ENCODE data around the gene SH2B3.

The SH2B3 gene

GRCh38 chr12:111451232-111451631 lies 45.5 kb downstream of the SH2B3 start:
- H3K4me3 ChIP-seq (ENCODE audit: insufficient read depth, low read length, poor library complexity, severe bottlenecking): no peak overlapping the region
- no peak overlapping the region for H3K9ac ChIP-seq (ENCODE audit: low read length)
- 0 out of 2 replicates have a peak, but pooled peaks cover 2% of the 10 kb centered on the region for H3K79me2 ChIP-seq (ENCODE audit: insufficient read depth, low read length)
- H3F3A ChIP-seq (ENCODE audit: insufficient read depth): peaks cover 32% of the 10 kb centered on the region
- TF ChIP-seq EZH2phosphoT487 (conservative IDR thresholded peaks at IDR 0.05; ENCODE audit: low read length): no peak
- TF ChIP-seq CTCF (IDR thresholded peaks at IDR 0.05; ENCODE audit: insufficient read depth, low read length, poor library complexity, severe bottlenecking): no peak
- no peaks in the 10 kb centered on the region for H3K27me3 ChIP-seq (ENCODE audit: low read length)
- peaks cover 6% of the 10 kb centered on the region; the same call in 1 of the 2 replicates for H3K36me3 ChIP-seq (ENCODE audit: low read length)
- H2AFZ ChIP-seq (ENCODE audit: low read depth, low read length, severe bottlenecking): no peak overlapping the region
- peak overlapping the region; percentile 33; the same call in 1 of the 2 replicates for H3K27ac ChIP-seq (ENCODE audit: low read depth, low read length)
- H3K9me3 ChIP-seq (ENCODE audit: insufficient read depth, low read length): no peaks in the 10 kb centered on the region
- H4K20me1 ChIP-seq (ENCODE audit: low read depth, low read length): no peaks in the 10 kb centered on the region
- no peaks in the 10 kb centered on the region for H3K9me2 ChIP-seq (replicated peaks; ENCODE audit: insufficient read depth, low read length)
- no peak overlapping the region for H3K4me2 ChIP-seq (ENCODE audit: low read depth, low read length, poor library complexity, severe bottlenecking)

- TF ChIP-seq EZH2phosphoT487 (conservative IDR thresholded peaks at IDR 0.05; ENCODE audit: low read length) (no peak), CTCF (IDR thresholded peaks at IDR 0.05; ENCODE audit: insufficient read depth, low read length, poor library complexity, severe bottlenecking) (peak; percentile 84)
- H3F3A ChIP-seq (ENCODE audit: insufficient read depth): peaks cover 32% of the 10 kb centered on the region
- peak overlapping the region; percentile 33; the same call in 1 of the 2 replicates for H3K27ac ChIP-seq (ENCODE audit: low read depth, low read length)
- H3K27me3 ChIP-seq (ENCODE audit: low read length): no peaks in the 10 kb centered on the region
- no peaks in the 10 kb centered on the region for H4K20me1 ChIP-seq (ENCODE audit: low read depth, low read length)
- no peak overlapping the region for H3K9ac ChIP-seq (ENCODE audit: low read length)
- H3K79me2 ChIP-seq (ENCODE audit: insufficient read depth, low read length): no peaks in the 10 kb centered on the region
- peaks cover 6% of the 10 kb centered on the region; the same call in 1 of the 2 replicates for H3K36me3 ChIP-seq (ENCODE audit: low read length)
- no peak overlapping the region for H3K4me2 ChIP-seq (ENCODE audit: low read depth, low read length, poor library complexity, severe bottlenecking)
- H3K4me3 ChIP-seq (ENCODE audit: insufficient read depth, low read length, poor library complexity, severe bottlenecking): no peak overlapping the region
- H3K9me3 ChIP-seq (ENCODE audit: insufficient read depth, low read length): no peaks in the 10 kb centered on the region
- no peak overlapping the region for H2AFZ ChIP-seq (ENCODE audit: low read depth, low read length, severe bottlenecking)
- no peaks in the 10 kb centered on the region for H3K9me2 ChIP-seq (replicated peaks; ENCODE audit: insufficient read depth, low read length)
Observed at GRCh38 chr12:111451649-111452129, 46.0 kb downstream of the SH2B3 start.

- Histone ChIP-seq H3K4me2 (ENCODE audit: low read depth, low read length, poor library complexity, severe bottlenecking) (no peak overlapping the region), H3K9me3 (ENCODE audit: insufficient read depth, low read length) (no peaks in the 10 kb centered on the region), H2AFZ (ENCODE audit: low read depth, low read length, severe bottlenecking) (no peak overlapping the region), H3K36me3 (ENCODE audit: low read length) (peaks cover 6% of the 10 kb centered on the region; the same call in 1 of the 2 replicates), H3K9ac (ENCODE audit: low read length) (no peak overlapping the region), H3F3A (ENCODE audit: insufficient read depth) (peaks cover 31% of the 10 kb centered on the region), H3K27me3 (ENCODE audit: low read length) (no peaks in the 10 kb centered on the region), H3K4me3 (ENCODE audit: insufficient read depth, low read length, poor library complexity, severe bottlenecking) (no peak overlapping the region), H3K9me2 (replicated peaks; ENCODE audit: insufficient read depth, low read length) (no peaks in the 10 kb centered on the region), H3K79me2 (ENCODE audit: insufficient read depth, low read length) (no peaks in the 10 kb centered on the region), H3K27ac (ENCODE audit: low read depth, low read length) (no peak overlapping the region), H4K20me1 (ENCODE audit: low read depth, low read length) (no peaks in the 10 kb centered on the region)
- TF ChIP-seq EZH2phosphoT487 (conservative IDR thresholded peaks at IDR 0.05; ENCODE audit: low read length): no peak
- TF ChIP-seq CTCF (IDR thresholded peaks at IDR 0.05; ENCODE audit: insufficient read depth, low read length, poor library complexity, severe bottlenecking): no peak
Observed at GRCh38 chr12:111453071-111453989, 47.6 kb downstream of the SH2B3 start.

All from SU-DHL-6 (cell line).